ENCODE results near the gene TTC19. TPM values are rescaled to one million over a fixed set of nuclear protein-coding genes. Genes with fewer than 3 reads are reported as not detected.

The TTC19 gene
- total RNA-seq, 3 donors from 2014 or later: 46.4 to 111 (median 105) TPM

DNA sequence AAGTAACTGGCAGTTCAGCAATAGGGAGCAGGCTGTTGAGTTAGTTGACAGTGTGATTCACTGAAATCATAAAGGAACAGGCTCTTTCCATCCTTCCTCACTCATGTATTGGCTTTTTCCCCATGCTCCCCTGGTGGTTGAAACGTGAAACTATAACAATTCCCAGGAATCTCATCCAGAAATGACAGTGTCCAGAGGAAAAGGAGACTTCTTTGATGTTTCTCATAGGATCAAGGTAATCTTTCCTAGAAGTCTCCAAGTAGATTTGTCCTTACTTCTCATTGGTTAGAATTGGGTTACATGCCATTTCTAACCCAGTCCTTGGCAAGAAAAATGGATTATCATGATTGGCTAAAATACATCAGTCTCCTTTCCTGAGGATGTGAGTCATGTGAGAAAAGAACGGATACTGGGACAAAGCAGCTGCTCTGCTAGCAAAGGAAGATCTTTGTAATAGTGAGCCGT is 14.4 kb downstream of the TTC19 start:
- Histone ChIP-seq H3K9me3 (no peaks in the 10 kb centered on the region), H3K27ac (peak overlapping the region in 1 of 2 donors; percentile 8), H3K27me3 (no peaks in the 10 kb centered on the region), H3K4me1 (no peaks in the 10 kb centered on the region), H3K4me3 (no peak overlapping the region), H3K36me3 (no peaks in the 10 kb centered on the region)
- no peak for DNase-seq (ENCODE audit: low spot score in 2 of 2)
- intact Hi-C loops (cut with DNase I; ENCODE audit: low total_unique reads): no loop called here
- TF ChIP-seq POLR2A (IDR thresholded peaks at IDR 0.05): no peak
- TF ChIP-seq, protein P1, sequence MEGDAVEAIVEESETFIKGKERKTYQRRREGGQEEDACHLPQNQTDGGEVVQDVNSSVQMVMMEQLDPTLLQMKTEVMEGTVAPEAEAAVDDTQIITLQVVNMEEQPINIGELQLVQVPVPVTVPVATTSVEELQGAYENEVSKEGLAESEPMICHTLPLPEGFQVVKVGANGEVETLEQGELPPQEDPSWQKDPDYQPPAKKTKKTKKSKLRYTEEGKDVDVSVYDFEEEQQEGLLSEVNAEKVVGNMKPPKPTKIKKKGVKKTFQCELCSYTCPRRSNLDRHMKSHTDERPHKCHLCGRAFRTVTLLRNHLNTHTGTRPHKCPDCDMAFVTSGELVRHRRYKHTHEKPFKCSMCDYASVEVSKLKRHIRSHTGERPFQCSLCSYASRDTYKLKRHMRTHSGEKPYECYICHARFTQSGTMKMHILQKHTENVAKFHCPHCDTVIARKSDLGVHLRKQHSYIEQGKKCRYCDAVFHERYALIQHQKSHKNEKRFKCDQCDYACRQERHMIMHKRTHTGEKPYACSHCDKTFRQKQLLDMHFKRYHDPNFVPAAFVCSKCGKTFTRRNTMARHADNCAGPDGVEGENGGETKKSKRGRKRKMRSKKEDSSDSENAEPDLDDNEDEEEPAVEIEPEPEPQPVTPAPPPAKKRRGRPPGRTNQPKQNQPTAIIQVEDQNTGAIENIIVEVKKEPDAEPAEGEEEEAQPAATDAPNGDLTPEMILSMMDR (IDR thresholded peaks at IDR 0.05): peak; percentile 35 to 65 (median 40)
- no peak for TF ChIP-seq POLR2AphosphoS5 (IDR thresholded peaks at IDR 0.05)

DNA sequence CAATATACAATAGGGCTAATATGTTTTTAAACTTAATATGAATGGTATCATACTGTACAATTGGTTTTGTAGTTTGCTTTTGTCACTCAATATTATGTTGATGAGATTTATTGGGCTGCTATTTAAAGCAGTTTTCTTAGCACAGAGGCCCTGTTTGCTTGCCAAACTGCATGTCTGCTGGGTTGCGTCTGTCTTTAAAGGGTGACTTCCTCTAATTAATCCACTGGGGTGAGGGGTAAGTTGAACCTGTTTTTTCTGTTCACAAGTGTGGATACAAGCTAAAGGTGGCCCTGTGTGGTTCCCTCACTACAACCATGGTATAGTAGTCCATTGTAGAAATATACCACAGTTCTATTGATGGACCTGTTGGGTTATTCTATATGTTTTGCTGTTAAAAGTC is 19.7 kb downstream of the TTC19 start:
- Histone ChIP-seq H3K27ac (no peak overlapping the region), H3K4me3 (no peak overlapping the region), H3K27me3 (no peaks in the 10 kb centered on the region), H3K36me3 (no peaks in the 10 kb centered on the region), H3K4me1 (no peaks in the 10 kb centered on the region), H3K9me3 (no peaks in the 10 kb centered on the region)
- intact Hi-C loops (cut with DNase I; ENCODE audit: low total_unique reads): no loop called here
- DNase-seq (ENCODE audit: low spot score in 2 of 2): no peak
- TF ChIP-seq, protein P1 (IDR thresholded peaks at IDR 0.05): no peak
- TF ChIP-seq POLR2AphosphoS5 (IDR thresholded peaks at IDR 0.05) (no peak), POLR2A (IDR thresholded peaks at IDR 0.05) (no peak)

DNA sequence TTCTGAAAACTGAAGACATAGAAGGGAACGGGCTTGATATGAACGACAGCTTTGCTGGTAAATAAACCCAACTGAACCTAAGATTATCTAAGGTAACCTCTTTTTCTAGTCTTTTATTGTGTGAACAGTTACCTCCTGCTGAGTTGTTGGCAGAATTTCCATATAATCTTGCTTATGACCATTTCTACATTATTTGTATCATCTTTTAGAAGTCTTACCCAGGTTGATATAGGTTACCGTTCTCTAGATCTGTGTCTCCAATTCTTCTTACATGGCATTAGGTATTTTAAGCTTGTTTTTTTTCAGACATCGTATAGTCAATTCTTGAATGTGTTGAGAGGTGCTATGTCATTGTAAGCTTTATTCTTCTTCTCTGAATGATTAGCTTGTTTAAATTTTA is 24.3 kb downstream of the TTC19 start:
- no peak overlapping the region for H3K4me3 ChIP-seq
- H3K9me3 ChIP-seq: no peaks in the 10 kb centered on the region
- intact Hi-C loops (cut with DNase I; ENCODE audit: low total_unique reads): loop anchor here (1.0 to 10.0 kb wide), 2 partner anchors 14 to 111 kb away; no protein-coding TSS in a partner anchor
- no peaks in the 10 kb centered on the region for H3K4me1 ChIP-seq
- no peak for DNase-seq (ENCODE audit: low spot score in 2 of 2)
- peaks cover 2% of the 10 kb centered on the region for H3K36me3 ChIP-seq
- no peaks in the 10 kb centered on the region for H3K27me3 ChIP-seq
- no peak for TF ChIP-seq POLR2A (IDR thresholded peaks at IDR 0.05)
- TF ChIP-seq, protein P1 (IDR thresholded peaks at IDR 0.05): no peak
- no peak for TF ChIP-seq POLR2AphosphoS5 (IDR thresholded peaks at IDR 0.05)
- H3K27ac ChIP-seq: no peak overlapping the region

DNA sequence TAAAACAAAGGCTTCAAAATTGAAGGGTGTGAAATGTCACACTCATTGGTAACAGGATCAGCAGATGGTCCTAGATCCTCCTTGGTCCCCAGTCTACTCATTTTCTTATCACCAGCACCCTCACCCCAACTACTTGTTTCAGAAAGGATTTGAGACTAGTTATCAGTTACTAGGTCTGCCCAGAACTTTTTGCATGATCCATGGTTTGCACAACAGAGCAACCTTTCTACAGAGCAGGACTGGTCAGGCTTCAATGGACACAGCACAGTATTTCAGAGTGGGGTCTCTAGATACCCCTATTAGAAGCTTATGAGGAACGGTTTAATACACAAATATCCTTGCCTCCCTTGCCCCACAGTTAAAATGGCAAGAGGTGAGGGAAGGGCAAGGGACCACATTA is 25.6 kb downstream of the TTC19 start:
- no peak for TF ChIP-seq POLR2AphosphoS5 (IDR thresholded peaks at IDR 0.05)
- TF ChIP-seq, protein P1 (IDR thresholded peaks at IDR 0.05): no peak
- Histone ChIP-seq H3K9me3 (no peaks in the 10 kb centered on the region), H3K4me3 (no peak overlapping the region), H3K27ac (no peak overlapping the region), H3K4me1 (no peaks in the 10 kb centered on the region), H3K27me3 (no peaks in the 10 kb centered on the region), H3K36me3 (peaks cover 5% of the 10 kb centered on the region)
- intact Hi-C loops (cut with DNase I; ENCODE audit: low total_unique reads): loop anchor here (10.0 kb wide), 1 partner anchor 110 kb away; no protein-coding TSS in a partner anchor
- DNase-seq (ENCODE audit: low spot score in 2 of 2): no peak

DNA sequence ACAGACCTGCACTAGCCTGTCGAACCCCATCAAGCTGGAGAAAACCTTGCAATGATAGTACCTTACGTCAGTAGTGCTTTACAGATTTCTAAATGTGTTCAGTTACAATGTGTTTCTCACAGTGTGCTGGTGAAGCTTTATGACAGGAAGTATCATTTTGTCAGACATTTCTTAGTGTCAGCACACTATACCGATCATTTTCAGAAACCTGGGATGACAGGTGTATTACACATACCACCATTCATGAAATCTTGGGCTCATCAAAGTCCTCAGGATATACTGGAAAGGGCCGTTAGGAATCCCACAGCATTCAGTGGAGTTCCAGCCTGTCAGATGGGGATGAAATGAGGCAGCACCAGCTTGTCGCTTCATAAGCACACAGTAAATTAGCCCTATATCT is 27.3 kb downstream of the TTC19 start:
- Histone ChIP-seq H3K27me3 (no peaks in the 10 kb centered on the region), H3K36me3 (peaks cover 5% of the 10 kb centered on the region), H3K4me3 (no peak overlapping the region), H3K4me1 (no peaks in the 10 kb centered on the region), H3K27ac (no peak overlapping the region), H3K9me3 (no peaks in the 10 kb centered on the region)
- DNase-seq (ENCODE audit: low spot score in 2 of 2): no peak
- TF ChIP-seq, protein P1 (IDR thresholded peaks at IDR 0.05): no peak
- no peak for TF ChIP-seq POLR2AphosphoS5 (IDR thresholded peaks at IDR 0.05)
- no peak for TF ChIP-seq POLR2A (IDR thresholded peaks at IDR 0.05)
- intact Hi-C loops (cut with DNase I; ENCODE audit: low total_unique reads): loop anchor here (2.0 to 10.0 kb wide), 2 partner anchors 18 to 108 kb away; no protein-coding TSS in a partner anchor

All from breast epithelium (tissue), 4 donors.